DMS153 treated with DMSO at 0.1 percent for 48 hours (cell line): Measurements from ENCODE around the gene CTBP1.

ENCODE experiments used
- DNase-seq: peaks from one replicate; lab custom pipeline; 2025; ENCODE audit not compliant: unreplicated experiment; lab: John Stamatoyannopoulos, UW

CTBP1 gene

GRCh38 chr4:1199556-1200331 lies 49.2 kb downstream of the CTBP1 start:
- DNase-seq: no peak

DNA sequence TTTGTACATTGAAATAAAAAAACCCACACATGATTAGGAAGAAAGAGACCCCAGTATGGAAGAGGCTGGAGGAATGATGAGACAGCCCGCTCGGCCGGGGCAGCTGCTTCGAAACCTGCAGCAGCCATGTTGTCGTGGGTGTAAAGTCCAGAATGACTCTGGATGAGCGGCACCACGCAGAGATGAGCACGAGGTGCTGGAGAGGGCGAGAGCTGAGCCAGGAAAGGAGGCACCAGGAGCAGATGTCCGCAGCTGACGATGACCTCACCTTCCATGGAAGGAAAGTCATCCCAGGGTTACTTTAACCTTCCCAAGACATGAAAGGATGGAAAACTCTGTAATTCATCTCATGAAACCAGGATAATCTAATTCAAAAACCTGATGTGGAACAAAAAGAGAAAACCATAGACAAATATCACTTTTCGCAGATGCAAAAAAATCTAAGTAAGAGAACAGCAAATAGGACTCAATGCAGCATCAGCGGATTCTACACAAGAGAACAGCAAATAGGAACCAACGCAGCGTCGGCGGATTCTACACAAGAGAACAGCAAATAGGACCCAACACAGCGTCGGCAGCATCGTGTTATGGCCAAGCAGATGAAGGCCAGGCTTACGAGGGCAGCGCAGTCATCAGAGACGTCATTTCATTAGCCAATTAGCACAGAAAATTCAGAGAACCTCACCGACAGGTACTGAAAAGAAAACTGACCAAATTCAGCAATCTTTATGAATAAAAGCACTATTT lies 50.7 kb downstream of the CTBP1 start:
- DNase-seq: no peak

GRCh38 chr4:1196421-1197183 lies 52.3 kb downstream of the CTBP1 start:
- no peak for DNase-seq

- DNase-seq: no peak
Observed at GRCh38 chr4:1195891-1196401, 53.0 kb downstream of the CTBP1 start.

DNA sequence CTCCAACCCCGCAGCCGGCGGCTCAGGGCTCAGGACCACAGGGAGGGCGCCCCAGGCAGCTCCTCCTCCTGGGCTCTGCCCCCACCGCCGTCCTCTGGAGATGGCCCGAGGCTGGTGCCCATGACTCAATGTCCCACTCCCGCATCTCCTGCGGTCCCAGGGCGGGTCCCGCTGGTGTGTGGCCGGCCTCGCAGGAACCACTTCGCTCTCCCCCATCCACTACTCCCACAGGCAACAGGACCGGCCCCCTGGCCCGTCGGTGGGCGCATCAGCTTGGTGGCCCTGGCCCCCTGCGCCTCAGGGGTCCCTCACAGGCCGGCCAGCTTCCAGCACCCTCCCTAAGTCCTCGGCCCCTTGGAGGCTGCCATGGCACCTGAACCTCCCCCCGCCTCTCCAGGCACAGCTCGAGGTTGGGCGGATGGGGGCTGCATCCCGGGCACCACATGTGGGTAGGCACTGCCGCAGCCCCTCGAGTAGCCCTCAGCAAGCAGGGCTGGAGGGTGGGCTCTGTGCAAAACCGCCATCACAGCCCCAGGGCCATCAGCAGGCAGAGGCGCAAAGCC lies 53.7 kb downstream of the CTBP1 start:
- no peak for DNase-seq

DNA sequence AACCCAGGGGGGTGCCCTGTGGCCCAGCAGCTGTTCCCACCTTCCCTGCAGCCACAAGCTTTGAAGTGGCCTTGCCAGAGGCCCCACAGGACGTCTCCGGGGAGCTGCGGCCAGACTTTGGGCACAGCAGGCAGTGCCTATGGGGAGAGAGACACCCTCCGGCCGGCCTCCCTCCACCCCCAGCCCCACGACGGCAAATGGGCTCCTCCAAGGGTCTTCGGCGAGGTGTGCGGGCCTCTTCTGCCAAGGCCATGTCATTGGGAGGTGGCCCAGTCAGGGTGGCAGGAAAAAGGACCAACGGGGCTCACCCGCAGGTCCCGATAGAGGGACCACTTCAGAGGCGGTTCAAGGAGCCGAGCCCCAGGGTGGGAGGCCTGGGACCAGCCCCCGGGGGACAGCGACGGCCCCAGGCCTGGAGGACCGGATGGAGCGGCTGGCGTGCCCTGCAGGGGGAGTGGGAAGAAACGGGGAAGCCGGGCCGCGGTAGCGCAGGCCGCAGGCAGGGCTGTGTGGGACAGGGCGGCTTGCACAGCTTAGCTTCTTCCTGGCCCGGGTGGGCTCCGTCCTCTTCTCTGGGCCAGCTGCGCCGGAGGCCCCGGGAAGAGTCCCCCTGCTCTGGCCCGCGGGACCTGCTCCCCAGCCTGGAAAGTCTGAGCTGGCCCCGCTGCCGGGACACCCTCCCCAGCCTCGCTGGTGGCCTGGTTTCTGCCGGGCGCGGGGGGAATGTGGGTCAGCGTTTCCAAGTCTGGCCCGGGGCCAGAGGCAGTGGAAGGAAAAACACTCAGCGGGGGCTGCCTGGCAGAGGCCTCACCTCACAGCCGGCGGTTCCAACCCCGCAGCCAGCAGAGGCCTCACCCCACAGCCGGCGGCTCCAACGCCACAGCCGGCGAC lies 54.7 kb downstream of the CTBP1 start:
- no peak for DNase-seq

GRCh38 chr4:1193206-1194009 lies 55.5 kb downstream of the CTBP1 start:
- no peak for DNase-seq

- no peak for DNase-seq
Observed at GRCh38 chr4:1192493-1193205, 56.3 kb downstream of the CTBP1 start.

GRCh38 chr4:1192091-1192492 lies 56.8 kb downstream of the CTBP1 start:
- DNase-seq: no peak

GRCh38 chr4:1191621-1192020 lies 57.3 kb downstream of the CTBP1 start:
- no peak for DNase-seq

DNA sequence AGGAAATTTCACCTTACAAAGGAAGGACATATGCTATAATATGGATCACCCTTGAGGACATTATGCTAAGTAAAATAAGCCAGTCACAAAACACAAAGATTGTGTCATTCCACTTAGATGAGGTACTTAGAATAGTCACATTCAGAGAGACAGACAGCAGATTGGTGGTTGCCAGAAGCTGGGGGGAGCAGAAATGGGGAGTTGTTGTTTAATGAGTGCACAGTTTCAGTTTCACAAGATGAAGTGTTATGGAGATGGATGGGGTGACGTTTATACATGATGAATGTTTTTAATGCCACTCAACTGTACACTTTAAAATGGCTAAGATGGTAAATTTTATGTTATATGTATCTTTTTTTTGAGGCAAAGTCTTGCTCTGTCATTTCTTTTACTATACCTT lies 61.7 kb downstream of the CTBP1 start:
- DNase-seq: no peak

DNA sequence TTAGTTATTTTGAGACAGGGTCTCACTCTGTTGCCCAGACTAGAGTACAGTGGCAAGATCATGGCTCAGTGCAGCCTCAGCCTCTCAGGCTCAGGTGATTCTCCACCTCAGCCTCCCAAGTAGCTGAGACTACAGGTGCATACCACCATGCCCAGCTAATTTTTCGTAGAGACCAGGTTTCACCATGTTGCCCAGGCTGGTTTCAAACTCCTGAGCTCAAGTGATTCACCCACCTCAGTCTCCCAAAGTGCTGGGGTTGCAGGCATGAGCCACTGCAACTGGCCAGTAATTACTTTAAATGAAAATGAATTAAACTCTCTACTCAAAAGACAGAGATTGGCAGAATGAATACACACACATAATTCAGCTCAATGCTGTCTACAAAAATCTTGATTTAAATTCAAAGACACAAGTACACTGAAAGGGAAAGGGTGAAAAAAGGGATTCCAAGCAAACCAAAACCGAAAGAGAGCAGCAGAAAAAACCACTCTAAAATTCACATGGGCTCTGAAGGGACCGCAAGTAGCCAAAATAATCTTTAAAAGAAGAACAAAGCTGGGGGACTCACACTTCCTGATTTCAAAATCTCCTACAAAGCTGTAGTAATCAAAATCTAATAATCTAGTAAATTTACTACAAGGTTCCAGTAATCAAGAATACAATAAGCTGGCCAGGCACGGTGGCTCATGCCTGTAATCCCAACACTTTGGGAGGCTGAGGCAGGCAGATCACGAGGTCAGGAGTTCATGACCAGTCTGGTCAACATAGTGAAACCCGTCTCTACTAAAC lies 64.8 kb downstream of the CTBP1 start:
- no peak for DNase-seq

DNA sequence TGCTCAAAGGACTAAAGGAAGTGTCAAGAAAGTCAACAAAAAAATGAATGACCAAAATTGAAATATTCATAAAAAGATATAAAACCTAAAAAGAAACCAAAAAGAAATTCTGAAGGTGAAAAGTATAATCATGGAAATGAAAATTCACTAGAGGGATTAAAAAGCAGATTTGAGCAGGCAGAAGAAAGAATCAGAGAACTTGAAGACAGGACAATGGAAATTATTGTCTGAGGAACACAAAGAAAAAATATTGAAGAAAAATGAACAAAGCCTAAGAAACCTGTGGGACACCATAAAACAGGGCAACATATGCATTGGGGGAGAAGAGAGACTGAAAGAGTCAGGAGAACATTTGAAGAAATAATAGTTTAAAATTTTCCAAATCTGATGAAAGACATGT lies 66.6 kb downstream of the CTBP1 start:
- no peak for DNase-seq

DNA sequence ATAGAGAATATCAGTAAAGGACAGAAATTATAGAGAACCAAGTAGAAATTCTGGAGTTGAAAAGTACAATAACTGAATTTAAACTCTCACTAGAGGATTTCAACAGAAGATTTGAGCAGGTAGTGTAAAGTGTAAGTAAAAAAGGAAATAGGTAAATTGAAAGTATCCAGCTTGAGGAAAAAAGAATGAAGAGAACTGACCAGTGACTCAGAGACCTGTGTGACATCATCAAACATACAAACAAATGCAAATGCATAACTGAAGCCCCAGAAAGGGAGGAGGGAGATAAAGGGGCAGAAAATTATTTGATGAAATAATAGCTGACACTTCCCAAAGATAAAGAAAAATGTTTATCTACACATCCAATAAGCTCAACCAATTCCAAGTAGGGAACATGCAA lies 68.3 kb downstream of the CTBP1 start:
- no peak for DNase-seq

DNA sequence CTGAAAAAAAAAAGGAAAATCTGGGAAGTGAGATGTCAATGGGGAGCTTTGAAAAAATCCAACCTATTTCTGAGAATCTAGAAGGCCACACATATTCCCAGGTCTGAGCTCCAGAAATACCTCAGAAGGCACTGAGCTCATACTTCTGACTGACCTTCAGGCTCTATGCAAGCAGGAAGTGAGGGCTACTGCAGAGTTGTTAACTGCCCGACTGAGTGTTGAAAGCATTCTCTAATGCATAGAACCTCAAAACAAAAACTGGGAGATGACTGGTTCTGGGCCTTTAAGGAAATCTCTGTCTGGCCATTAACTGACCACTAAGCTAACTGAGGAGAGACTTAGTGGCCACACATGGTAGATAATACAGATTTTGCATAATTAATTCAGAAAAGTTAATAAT lies 69.0 kb downstream of the CTBP1 start:
- DNase-seq: no peak

GRCh38 chr4:1179089-1179441 lies 69.9 kb downstream of the CTBP1 start:
- DNase-seq: no peak

GRCh38 chr4:1178300-1179088 lies 70.4 kb downstream of the CTBP1 start:
- no peak for DNase-seq
